ENCODE measurements around the gene CEP57.
A peak's percentile ranks its signal among the peaks of the same experiment; 100 is the strongest.
"Not testable (repeated sequence)": the region's sequence is repeated elsewhere in the genome, so short reads cannot be mapped to it uniquely, and the experiment has no call there.

The CEP57 gene

DNA sequence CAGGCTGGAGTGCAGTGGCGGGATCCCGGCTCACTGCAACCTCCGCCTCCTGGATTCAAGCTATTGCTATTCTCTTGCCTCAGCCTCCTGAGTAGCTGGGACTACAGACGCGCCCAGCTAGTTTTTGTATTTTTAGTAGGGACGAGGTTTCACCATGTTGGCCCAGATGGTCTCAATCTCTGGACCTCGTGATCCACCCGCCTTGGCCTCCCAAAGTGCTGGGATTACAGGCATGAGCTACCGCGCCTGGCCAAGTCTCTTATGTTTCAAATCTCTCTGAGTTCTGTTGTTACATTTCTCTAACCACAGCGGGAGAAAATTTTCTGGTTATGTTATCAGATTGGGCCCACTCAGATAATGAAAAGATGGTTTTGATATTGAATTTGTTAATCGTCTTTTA, 10.1 kb downstream of the CEP57 start:
- DNase-seq: no peak

- no peak for DNase-seq
Observed at GRCh38 chr11:95802806-95803205, 12.5 kb downstream of the CEP57 start.

DNA sequence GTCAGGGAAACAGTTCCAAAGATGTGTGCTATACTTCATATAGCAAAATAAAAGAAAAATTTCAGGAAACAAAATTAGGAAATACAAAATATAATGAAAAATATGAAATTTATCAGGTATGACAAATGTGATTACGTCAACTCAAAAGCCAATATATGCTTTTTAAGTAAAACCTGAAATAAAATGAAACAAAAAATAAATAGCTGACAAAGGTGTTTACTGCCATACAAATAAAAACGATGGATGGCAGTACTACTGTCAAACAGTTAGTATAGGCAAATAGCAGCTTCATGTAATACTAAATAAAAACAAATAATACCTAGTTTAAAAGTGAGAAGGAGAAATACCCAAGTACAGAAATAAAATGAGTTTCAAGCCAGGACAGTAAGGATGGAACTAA, 13.7 kb downstream of the CEP57 start:
- DNase-seq: no peak

- no peak for DNase-seq
Observed at GRCh38 chr11:95805869-95806268, 15.6 kb downstream of the CEP57 start.

DNA sequence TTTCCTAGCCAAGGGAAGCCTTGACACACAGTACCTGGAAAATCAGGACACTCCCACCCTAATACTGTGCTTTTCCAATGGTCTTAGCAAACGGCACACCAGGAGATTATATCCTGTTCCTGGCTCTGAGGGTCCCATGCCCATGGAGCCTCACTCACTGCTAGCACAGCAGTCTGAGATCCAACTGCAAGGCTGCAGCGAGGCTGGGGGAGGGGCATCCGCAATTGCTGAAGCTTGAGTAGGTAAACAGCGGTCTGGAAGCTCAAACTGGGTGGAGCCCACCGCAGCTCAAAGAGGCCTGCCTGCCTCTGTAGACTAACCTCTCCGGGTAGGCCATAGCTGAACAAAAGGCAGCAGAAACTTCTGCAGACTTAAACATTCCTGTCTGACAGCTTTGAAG, 16.2 kb downstream of the CEP57 start:
- DNase-seq: not testable (repeated sequence)

DNA sequence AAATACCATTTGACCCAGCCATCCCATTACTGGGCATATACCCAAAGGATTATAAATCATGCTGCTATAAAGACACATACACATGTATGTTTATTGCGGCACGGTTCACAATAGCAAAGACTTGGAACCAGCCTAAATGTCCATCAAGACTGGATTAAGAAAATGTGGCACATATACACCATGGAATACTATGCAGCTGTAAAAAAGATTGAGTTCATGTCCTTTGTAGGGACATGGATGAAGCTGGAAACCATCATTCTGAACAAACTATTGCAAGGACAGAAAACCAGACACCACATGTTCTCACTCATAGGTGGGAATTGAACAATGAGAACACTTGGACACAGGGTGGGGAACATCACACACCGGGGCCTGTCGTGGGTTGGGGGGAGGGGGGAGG, 20.8 kb downstream of the CEP57 start:
- not testable (repeated sequence) for DNase-seq

DNA sequence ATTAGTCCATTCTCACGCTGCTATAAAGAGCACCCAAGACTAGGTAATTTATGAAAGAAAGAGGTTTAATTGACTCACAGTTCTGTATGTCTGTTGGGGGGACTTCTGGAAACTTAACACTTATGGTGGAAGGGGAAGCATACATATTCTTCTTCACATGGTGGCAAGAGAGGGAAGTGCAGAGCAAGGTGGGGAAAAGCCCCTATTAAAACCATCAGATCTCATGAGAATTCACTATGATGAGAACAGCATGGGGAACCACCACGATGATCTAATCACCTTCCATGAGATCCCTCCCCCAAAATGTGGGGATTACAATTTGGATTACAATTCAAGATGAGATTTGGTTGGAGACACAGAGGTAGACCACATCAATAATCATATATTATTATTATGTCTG, 25.7 kb downstream of the CEP57 start:
- no peak for DNase-seq

DNA sequence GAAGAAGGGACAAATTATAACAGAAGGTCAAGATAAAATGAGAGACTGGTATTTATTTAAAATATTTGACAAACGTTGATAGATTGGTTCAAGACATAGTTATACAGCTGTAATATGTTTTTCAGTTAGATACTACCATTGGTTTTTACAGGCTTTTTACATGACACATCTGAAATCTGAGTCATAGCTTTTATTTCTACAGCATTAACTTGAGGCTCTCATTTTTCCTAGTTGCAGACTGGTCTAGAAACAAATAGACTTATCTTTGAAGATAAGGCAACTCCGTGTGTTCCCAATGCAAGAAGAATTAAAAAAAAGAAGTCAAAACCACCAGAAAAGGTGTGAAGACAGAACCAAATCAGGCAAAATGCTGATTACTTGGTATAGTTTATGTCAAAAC, 31.3 kb downstream of the CEP57 start:
- no peak for DNase-seq

DNA sequence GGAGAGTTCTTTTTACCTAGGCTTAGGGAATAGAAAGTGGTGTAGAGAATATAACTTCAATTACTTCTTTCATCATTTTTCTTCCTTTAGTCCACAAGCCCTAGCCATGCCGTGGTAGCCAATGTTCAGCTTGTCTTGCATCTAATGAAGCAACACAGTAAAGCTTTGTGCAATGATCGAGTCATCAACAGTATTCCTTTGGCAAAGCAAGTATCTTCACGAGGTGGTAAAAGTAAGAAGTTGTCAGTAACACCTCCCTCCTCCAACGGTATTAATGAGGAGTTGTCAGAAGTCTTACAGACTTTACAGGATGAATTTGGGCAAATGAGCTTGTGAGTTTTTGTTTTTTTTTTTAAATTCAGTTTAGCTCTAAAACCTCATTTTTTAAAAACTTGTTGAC, 37.4 kb downstream of the CEP57 start:
- peak; percentile 3 for DNase-seq

DNA sequence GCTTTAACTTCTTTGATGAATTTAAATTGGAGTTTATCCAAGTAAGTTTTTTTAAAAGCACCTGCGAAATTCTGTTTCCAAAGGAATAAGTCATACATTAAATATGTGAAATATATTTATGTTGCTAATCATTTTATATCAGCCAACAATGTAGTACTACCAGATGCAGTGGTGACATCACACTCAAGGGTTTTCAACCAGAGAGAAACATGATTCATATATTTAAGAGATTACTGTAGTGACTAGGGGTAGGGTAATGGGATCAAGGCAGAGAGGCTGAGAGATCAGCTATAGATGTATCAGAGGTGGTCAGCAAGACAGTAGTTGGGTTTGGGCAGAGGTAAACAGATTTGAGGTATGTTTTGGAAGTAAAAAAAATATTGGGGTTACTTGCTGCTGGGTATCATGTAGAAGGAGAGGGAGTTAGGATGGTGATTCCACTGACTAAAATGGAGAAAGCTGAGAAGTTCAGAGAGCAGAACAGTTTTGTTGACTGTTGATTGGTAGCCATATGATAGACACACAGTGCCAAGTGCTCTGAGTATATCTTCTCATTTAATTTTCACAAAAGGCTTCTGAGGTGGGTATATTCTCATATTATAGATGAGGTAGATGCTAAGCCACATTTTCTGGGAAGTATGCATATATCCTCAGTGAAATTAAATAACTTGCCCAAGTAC, 39.4 kb downstream of the CEP57 start:
- DNase-seq: no peak

- no peak for DNase-seq
Observed at GRCh38 chr11:95831198-95831883, 41.0 kb downstream of the CEP57 start.

DNA sequence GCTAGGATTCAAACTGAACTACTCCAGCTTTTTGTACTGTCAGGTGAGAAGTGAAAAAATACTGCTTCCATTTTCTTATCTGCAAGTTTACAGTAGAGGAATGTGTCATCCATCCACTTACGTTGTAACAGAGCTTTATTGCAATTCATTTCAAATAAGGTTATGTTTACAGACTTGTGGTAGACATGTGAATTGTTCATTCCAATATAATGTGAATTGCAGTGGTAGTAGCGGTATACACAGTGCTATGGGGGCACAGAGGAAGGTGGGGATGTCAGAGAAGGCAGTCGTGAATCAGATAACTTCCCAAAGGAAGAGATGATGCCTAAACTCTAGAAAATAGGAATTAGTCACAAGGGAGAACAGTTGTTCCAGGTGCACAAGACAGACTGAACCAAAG, 42.5 kb downstream of the CEP57 start:
- no peak for DNase-seq

DNA sequence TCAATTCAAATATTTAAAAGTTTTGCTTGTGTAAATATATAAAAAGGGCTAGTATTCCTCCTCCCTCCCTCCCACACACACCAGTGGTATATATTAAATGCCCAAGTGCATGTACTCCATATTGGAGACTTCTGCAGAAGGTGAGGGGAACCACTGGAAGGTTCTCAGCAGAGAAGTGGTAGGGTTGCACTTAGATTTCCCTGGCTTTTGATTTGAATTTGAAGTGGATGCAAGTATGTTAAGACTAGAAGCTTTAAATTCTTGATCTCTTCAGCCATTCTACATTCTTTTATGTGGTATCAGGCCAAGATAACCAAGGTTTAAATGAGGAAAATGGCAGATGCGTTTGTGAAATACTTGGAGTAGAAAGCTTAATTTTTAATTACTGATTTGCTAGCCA, 43.1 kb downstream of the CEP57 start:
- DNase-seq: no peak

DNA sequence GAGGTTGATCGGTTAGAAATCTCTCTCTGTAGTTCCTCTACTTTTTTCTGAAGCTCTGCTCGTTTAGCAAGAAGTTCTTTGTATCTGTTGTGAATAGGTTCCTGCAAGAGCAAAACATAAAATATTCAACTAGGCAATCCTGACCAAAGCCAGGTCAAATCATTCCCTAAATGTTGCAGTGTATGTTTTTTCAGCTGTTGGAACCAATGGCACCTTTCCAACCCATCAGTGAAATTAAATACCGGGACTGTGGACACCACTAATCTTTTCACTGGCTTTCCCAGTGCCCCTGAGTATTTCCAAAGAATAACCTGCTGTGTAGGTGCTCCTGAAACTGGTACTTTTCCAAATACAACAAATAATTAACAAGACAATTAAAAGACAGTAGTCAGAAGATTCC, 45.1 kb downstream of the CEP57 start:
- no peak for DNase-seq

- peak; percentile 62 for DNase-seq
Observed at GRCh38 chr11:95835768-95836488, 45.6 kb downstream of the CEP57 start.

- no peak for DNase-seq
Observed at GRCh38 chr11:95845167-95845566, 54.9 kb downstream of the CEP57 start.

GRCh38 chr11:95849087-95849825, 59.0 kb downstream of the CEP57 start:
- DNase-seq: peak; percentile 61

DNA sequence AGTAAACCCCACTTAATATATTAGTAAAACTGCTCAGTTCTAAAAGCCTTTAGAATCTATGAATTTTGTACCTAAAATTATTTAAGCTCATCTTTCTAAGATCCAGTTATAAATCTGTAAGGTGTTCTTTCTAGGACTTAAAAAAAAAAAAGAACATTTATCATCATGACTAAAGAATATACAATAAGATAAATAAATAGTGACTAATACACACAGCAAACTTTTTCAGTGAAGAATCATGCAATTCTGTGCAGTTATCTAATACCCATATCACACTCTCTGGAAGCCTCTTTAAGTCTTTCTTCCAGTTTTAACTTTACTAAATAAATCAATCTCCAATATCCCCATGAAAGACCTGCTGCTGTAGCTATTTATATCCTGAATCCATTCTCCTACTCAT, 59.8 kb downstream of the CEP57 start:
- DNase-seq: no peak

DNA sequence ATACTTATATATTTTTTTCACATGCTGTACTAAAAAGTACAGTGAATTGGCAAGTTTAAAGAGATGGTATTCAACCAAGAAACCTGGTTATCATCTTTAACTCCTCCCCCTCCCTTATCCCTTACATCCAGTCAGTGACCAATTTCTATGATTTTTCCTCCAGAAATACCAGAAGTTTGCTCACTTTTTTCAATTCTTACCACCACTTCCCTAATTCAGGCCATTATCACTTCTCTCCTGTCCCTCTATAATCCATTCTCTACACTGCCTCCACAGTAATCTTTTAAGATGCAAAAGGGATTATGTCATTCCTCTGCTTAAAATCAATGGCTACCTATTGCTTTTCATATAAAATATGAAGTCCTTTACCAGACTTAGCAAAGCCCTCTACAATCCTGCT, 62.8 kb downstream of the CEP57 start:
- DNase-seq: no peak

DNA sequence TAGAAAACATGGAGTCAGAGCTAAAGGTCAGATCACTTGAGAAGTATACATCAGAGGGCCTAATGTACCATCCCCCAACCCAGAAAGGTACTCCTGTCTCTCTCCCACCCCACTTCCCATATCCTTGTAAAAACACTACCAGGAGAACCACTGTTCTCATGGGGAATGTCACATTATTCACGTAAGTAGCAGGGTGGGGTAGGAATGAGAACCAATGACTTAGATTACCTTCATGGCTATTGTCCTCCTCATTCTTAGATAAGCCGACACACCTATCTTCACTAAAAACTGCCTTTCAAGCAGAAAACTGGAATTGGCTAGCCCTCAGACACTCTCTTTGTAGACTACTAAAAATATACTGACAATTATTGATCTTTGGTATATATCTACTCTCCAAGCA, 63.6 kb downstream of the CEP57 start:
- no peak for DNase-seq

DNA sequence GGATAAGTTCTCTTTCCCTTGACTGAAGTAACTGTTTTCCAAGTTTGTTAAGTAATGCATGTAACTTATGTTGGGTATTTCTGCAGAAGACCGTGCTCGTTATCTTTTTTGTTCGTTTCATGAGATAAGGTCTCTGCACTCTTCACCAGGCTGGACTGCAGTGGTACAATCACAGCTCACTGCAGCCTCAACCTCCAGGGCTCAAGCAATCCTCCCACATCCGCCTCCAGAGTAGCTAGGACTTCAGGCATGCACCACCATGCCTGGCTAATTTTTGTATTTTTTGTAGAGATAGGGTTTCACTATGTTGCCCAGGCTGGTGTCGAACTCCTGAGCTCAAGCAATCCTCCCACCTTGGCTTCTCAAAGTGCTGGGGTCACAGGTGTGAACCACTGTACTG, 64.1 kb downstream of the CEP57 start:
- not testable (repeated sequence) for DNase-seq

- DNase-seq: not testable (repeated sequence)
Observed at GRCh38 chr11:95860024-95860423, 69.7 kb downstream of the CEP57 start.

DNA sequence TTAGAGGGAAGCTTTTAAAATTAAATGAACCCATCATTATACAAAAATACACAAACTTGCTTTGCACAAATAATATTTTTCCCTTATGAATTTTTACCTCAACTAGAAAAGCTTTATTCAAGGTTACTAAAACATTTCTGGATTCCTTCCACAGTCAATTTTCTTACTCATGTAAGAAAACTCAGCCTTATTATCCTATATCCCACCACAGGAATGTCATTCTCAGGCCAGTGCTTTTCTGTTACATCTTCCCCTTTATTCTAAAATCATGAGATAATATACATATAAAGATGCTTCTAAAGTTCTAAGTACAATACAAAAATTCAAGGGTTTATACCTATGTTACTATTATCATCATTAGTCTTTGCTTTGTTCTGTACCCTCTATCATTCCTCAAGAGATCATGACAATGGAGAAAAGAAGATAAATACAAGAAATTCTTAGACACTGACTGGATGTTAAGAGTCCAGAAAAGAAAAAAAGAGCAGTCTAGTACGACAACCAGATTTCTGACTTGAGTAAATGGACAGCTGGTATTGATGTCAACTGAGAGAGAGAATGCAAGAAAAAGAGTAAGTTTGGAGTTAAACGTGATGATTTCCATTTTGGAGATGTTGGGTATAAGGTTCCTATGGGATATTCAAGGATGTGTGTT, 73.3 kb downstream of the CEP57 start:
- DNase-seq: no peak
